Chondrocyte (in vitro differentiated cells): ENCODE results near the gene ERC1. TPM values are rescaled to one million over a fixed set of nuclear protein-coding genes. Genes with fewer than 3 reads are reported as not detected.

ENCODE experiments used
- DNase-seq: peaks from one replicate; pipeline ENCODE4 v3.0.0; 2021; ENCODE audit warnings: mixed read lengths, low spot score
- H3K27ac Mint-ChIP-seq: one replicate; pipeline ENCODE4 v1.8.0; 2021; ENCODE audit warnings: mild to moderate bottlenecking, moderate library complexity, mixed read lengths; ENCODE audit not compliant: unreplicated experiment
- H3K27me3 Mint-ChIP-seq: 2 replicates; pipeline ENCODE4 v1.8.0; 2021; ENCODE audit warnings: low read depth, mixed read lengths
- H3K36me3 Mint-ChIP-seq: 2 replicates; pipeline ENCODE4 v1.8.0; 2021; ENCODE audit warnings: low read depth, mixed read lengths
- H3K4me1 Mint-ChIP-seq: 2 replicates; pipeline ENCODE4 v1.8.0; 2021; ENCODE audit warnings: low read depth, mild to moderate bottlenecking, mixed read lengths
- H3K4me3 Mint-ChIP-seq: one replicate; pipeline ENCODE4 v1.8.0; 2021; ENCODE audit warnings: mild to moderate bottlenecking, moderate library complexity, mixed read lengths; ENCODE audit not compliant: unreplicated experiment
- H3K9me3 Mint-ChIP-seq: 2 replicates; pipeline ENCODE4 v1.8.0; 2021; ENCODE audit warnings: low read depth, mixed read lengths
- total RNA-seq: library from RNA; stranded (reverse); gene quantifications from 3 replicates; pipeline ENCODE4 v1.2.1, GENCODE V29; 2021
- TF ChIP-seq, protein P1 (sequence below): fragments of 200-600 bp; sonication (generic); IDR thresholded peaks from 2 replicates; pipeline ENCODE4 v1.5.0; 2021; ENCODE audit warnings: antibody characterized with exemption, mild to moderate bottlenecking, moderate library complexity

ERC1 gene
- total RNA-seq, 1 donor from 2014 or later, result 79.3 TPM

DNA sequence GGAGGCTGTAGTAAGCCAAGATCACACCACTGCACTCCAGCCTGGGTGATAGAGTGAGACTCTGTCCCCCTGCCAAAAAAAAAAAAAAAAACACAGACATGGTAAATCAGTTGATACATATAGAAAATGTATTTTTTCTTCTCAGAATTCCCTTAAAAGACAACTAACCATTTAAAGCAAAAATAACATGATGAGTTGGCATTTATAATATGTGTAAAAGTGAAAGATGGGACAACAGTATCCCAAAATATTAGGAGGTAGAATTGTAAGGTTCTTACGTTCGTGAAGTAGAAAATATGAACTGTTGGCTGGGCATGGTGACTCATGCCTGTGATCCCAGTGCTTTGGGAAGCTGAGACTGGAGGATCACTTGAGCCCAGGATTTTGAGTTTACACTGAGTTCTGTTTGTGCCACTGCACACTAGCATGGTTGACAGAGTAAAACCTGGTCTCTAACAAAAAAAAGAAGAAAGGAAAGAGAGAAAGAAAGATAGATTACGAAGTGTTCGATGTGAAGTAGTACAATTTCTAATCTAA lies 306.7 kb downstream of the ERC1 start:
- no peak for DNase-seq
- Mint-ChIP-seq H3K36me3 (peaks cover 21% of the 10 kb centered on the region), H3K9me3 (peaks cover 11% of the 10 kb centered on the region), H3K27me3 (no peaks in the 10 kb centered on the region), H3K4me1 (peaks cover 13% of the 10 kb centered on the region), H3K27ac (no peak overlapping the region), H3K4me3 (no peak overlapping the region)
- TF ChIP-seq, protein P1, sequence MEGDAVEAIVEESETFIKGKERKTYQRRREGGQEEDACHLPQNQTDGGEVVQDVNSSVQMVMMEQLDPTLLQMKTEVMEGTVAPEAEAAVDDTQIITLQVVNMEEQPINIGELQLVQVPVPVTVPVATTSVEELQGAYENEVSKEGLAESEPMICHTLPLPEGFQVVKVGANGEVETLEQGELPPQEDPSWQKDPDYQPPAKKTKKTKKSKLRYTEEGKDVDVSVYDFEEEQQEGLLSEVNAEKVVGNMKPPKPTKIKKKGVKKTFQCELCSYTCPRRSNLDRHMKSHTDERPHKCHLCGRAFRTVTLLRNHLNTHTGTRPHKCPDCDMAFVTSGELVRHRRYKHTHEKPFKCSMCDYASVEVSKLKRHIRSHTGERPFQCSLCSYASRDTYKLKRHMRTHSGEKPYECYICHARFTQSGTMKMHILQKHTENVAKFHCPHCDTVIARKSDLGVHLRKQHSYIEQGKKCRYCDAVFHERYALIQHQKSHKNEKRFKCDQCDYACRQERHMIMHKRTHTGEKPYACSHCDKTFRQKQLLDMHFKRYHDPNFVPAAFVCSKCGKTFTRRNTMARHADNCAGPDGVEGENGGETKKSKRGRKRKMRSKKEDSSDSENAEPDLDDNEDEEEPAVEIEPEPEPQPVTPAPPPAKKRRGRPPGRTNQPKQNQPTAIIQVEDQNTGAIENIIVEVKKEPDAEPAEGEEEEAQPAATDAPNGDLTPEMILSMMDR, result no peak

DNA sequence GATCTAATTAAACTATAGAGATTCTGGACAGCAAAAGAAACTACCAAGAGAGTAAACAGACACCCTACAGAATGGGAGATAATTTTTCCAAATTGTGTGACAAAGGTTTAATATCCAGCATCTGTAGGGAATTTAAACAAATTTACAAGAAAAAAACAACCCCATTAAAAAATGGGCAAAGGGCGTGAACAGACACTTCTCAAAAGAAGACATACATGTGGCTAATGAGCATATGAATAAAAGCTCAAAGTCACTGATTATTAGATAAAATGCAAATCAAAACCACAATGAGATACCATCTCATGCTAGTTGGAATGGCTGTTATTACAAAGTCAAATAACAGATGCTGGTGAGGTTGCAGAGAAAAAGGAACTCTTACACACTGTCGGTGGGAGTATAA lies 309.4 kb downstream of the ERC1 start:
- H3K27ac Mint-ChIP-seq, result no peak overlapping the region
- H3K27me3 Mint-ChIP-seq, result no peaks in the 10 kb centered on the region
- no peak overlapping the region for H3K4me3 Mint-ChIP-seq
- peaks cover 13% of the 10 kb centered on the region for H3K4me1 Mint-ChIP-seq
- peaks cover 11% of the 10 kb centered on the region for H3K9me3 Mint-ChIP-seq
- TF ChIP-seq, protein P1, result no peak
- H3K36me3 Mint-ChIP-seq, result peaks cover 22% of the 10 kb centered on the region
- no peak for DNase-seq

DNA sequence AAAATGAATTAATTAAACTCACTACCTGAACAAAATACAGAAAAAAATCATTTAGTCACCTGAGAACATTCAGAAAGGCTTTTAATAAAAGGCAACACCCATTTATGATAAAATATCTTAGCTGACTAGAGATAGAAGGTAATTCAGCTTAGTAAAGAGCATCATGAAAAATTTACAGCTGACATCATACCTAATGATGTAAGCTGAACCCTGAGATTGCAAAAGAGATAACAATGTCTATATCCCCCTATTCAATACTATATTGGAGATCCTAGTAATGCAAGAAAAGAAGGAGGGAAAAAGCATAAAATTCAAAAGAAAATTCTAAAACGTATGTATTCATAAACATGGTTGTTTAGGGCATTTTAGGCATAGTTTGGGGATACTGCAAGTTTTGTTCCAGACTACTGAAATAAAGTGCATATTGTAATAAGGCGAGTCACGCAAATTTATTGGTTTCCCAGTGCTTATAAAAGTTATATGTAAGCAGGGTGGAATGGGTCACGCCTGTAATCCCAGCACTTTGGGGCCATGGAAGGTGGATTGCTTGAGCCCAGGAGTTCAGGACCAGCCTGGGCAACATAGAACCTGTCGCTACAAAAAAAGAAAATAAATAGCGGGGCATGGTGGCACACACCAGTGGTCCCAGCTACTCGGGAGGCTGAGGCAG lies 311.3 kb downstream of the ERC1 start:
- H3K4me1 Mint-ChIP-seq, result peaks cover 9% of the 10 kb centered on the region

DNA sequence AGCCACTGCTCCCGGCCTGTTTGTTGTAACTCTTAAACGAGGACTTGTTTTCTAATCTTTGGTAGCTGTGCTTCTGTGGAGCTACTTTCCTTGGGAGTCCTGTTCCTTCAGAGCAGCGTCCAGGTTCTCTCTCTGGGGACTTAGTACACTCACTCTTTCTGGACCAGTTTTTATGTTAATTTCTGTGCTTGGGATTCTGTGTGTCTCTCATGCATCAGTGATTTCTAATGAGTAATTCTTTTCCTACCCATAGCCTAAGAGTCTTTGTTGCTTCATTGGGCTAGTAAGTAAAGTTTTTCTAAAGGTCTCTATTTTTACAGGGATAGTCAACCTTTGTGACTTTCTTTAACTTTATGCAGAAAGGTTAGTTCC lies 314.0 kb downstream of the ERC1 start:
- DNase-seq, result no peak
- Mint-ChIP-seq H3K27me3 (no peaks in the 10 kb centered on the region), H3K4me1 (peaks cover 2% of the 10 kb centered on the region), H3K4me3 (no peak overlapping the region), H3K36me3 (peaks cover 5% of the 10 kb centered on the region), H3K9me3 (peaks cover 5% of the 10 kb centered on the region), H3K27ac (no peak overlapping the region)
- TF ChIP-seq, protein P1, result no peak

More for the DNA sequence above, 311.3 kb downstream of the ERC1 start:
- Mint-ChIP-seq H3K36me3 (peaks cover 20% of the 10 kb centered on the region), H3K9me3 (peaks cover 11% of the 10 kb centered on the region), H3K27ac (no peak overlapping the region), H3K27me3 (no peaks in the 10 kb centered on the region), H3K4me3 (no peak overlapping the region)
- DNase-seq, result no peak
- TF ChIP-seq, protein P1, result no peak

DNA sequence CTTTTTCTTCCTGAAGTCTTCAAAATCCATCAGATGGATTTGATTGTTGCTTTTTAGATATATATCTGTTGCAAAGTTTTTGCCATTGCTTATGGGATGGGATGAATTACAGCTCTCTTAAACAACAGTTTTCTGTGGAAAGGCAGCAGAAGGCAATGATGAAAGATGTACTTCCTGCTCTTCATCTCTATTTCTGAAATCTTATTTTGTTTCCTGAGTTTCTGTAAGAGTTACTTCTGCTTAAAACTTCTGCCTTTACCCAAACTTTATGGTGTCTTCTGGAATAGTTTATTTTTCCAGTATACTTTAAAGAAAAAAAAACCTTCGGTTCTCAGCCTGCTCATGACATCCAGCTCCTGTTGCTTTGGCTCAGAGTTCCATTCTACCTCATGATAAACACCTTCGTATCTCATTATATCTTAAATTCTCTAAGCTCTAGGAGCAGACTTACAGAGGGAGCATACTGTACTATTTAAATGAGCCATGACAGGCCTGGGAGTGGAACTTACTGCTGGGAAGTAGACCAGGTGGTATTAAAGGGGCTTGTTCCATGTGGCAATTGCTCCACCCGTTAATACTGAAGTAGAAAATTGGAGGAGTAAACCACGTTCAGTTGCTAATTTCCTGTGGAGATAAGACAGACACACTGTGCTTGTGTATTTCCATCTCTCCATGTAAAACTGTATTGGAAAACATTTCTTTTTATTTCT lies 314.9 kb downstream of the ERC1 start:
- no peak for DNase-seq
- Mint-ChIP-seq H3K27ac (no peak overlapping the region), H3K27me3 (no peaks in the 10 kb centered on the region), H3K36me3 (peaks cover 1% of the 10 kb centered on the region), H3K9me3 (no peaks in the 10 kb centered on the region), H3K4me3 (no peak overlapping the region), H3K4me1 (peaks cover 2% of the 10 kb centered on the region)
- TF ChIP-seq, protein P1, result no peak
